ENCODE results near the gene RGS6. TPM values are rescaled to one million over a fixed set of nuclear protein-coding genes. Genes with fewer than 3 reads are reported as not detected.

Gene RGS6
- total and polyA plus RNA-seq, 7 donors = 0.79 to 8.0 (median 1.6) TPM; not detected in 2

DNA sequence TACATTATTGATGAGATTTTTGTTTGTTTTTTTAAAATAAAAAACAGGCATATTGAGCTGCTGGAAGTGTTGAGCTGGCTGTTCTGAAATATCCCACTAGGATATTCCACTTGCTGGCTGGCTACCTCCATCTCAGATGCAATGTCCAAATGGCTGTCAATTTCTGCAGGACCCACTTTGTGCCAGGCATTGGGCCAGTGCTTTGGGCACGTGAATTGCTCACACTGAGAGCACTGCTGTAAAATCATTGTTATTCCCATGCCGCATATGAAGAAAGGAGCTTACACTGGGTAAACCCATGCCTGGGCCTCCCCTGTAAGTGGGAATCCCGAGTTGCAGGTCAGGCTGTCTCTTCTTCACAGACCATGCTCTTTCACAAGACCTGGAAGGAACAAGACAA lies 56.7 kb downstream of the RGS6 start:
- WGBS, 2 donors = 67 to 85% methylated on average over 3 of the region's 3 CpGs
- no peak for DNase-seq
- H3K4me3 ChIP-seq = no peak overlapping the region
- H3K27ac ChIP-seq = no peak overlapping the region
- no peaks in the 10 kb centered on the region for H3K9me3 ChIP-seq
- H3K27me3 ChIP-seq = no peaks in the 10 kb centered on the region
- peaks cover 0 to 14% (median 12%) of the 10 kb centered on the region in 4 donors for H3K4me1 ChIP-seq
- intact Hi-C loops (cut with DNase I) = no loop called here
- no peaks in the 10 kb centered on the region for H3K36me3 ChIP-seq
- TF ChIP-seq CTCF (IDR thresholded peaks at IDR 0.05) = no peak
- no peak for TF ChIP-seq EP300 (IDR thresholded peaks at IDR 0.05)
- no peak for TF ChIP-seq POLR2A (IDR thresholded peaks at IDR 0.05)
- TF ChIP-seq POLR2AphosphoS5 (IDR thresholded peaks at IDR 0.05) = no peak

- no peaks in the 10 kb centered on the region for H3K9me3 ChIP-seq
- no peak overlapping the region for H3K27ac ChIP-seq
- no peaks in the 10 kb centered on the region for H3K36me3 ChIP-seq
- H3K27me3 ChIP-seq = no peaks in the 10 kb centered on the region
- no peak overlapping the region for H3K4me3 ChIP-seq
- TF ChIP-seq CTCF (IDR thresholded peaks at IDR 0.05) (no peak), EP300 (IDR thresholded peaks at IDR 0.05) (no peak), POLR2A (IDR thresholded peaks at IDR 0.05) (no peak), POLR2AphosphoS5 (IDR thresholded peaks at IDR 0.05) (no peak)
- no peaks in the 10 kb centered on the region for H3K4me1 ChIP-seq
- WGBS, 2 donors = 72 to 90% methylated on average over 5 of the region's 5 CpGs
- intact Hi-C loops (cut with DNase I) = no loop called here
- no peak for DNase-seq
Observed at GRCh38 chr14:71994416-71994815, 62.2 kb downstream of the RGS6 start.

GRCh38 chr14:71995741-71996140 lies 63.5 kb downstream of the RGS6 start:
- DNase-seq = no peak
- no peak overlapping the region for H3K27ac ChIP-seq
- no peak overlapping the region for H3K4me3 ChIP-seq
- no peaks in the 10 kb centered on the region for H3K9me3 ChIP-seq
- H3K36me3 ChIP-seq = no peaks in the 10 kb centered on the region
- H3K27me3 ChIP-seq = no peaks in the 10 kb centered on the region
- TF ChIP-seq CTCF (IDR thresholded peaks at IDR 0.05) = no peak
- no peak for TF ChIP-seq EP300 (IDR thresholded peaks at IDR 0.05)
- TF ChIP-seq POLR2AphosphoS5 (IDR thresholded peaks at IDR 0.05) = no peak
- no peak for TF ChIP-seq POLR2A (IDR thresholded peaks at IDR 0.05)
- intact Hi-C loops (cut with DNase I) = no loop called here
- WGBS, 2 donors = 93% methylated on average over 9 of the region's 9 CpGs
- H3K4me1 ChIP-seq = no peaks in the 10 kb centered on the region

- Histone ChIP-seq H3K9me3 (no peaks in the 10 kb centered on the region), H3K27ac (no peak overlapping the region), H3K4me3 (no peak overlapping the region), H3K4me1 (no peaks in the 10 kb centered on the region), H3K36me3 (no peaks in the 10 kb centered on the region), H3K27me3 (no peaks in the 10 kb centered on the region)
- TF ChIP-seq CTCF (IDR thresholded peaks at IDR 0.05) = no peak
- no peak for DNase-seq
- 78 to 80% methylated on average over 3 of the region's 3 CpGs for WGBS, 2 donors
- intact Hi-C loops (cut with DNase I) = no loop called here
Observed at GRCh38 chr14:71996610-71997009, 64.4 kb downstream of the RGS6 start.

- Histone ChIP-seq H3K4me1 (no peaks in the 10 kb centered on the region), H3K27ac (no peak overlapping the region), H3K36me3 (no peaks in the 10 kb centered on the region), H3K27me3 (no peaks in the 10 kb centered on the region), H3K4me3 (no peak overlapping the region), H3K9me3 (no peaks in the 10 kb centered on the region)
- TF ChIP-seq POLR2A (IDR thresholded peaks at IDR 0.05) (no peak), EP300 (IDR thresholded peaks at IDR 0.05) (no peak), POLR2AphosphoS5 (IDR thresholded peaks at IDR 0.05) (no peak), CTCF (IDR thresholded peaks at IDR 0.05) (no peak)
- no peak for DNase-seq
- WGBS, 2 donors = 87 to 88% methylated on average over 9 of the region's 9 CpGs
- intact Hi-C loops (cut with DNase I) = no loop called here
Observed at GRCh38 chr14:72000907-72001306, 68.7 kb downstream of the RGS6 start.
